ENCODE data around the gene RTN4RL1. TPM values are rescaled to one million over a fixed set of nuclear protein-coding genes. Genes with fewer than 3 reads are reported as not detected.

RTN4RL1 gene
- total RNA-seq, 4 donors from 2014 or later = 7.3 to 12.6 (median 7.8) TPM

GRCh38 chr17:2027528-2028233 is 2.5 kb upstream of the RTN4RL1 start:
- H3K27me3 ChIP-seq = peaks cover 0 to 55% of the 10 kb centered on the region in 2 donors

GRCh38 chr17:2025622-2026309 is 632 bp upstream of the RTN4RL1 start:
- TF ChIP-seq CTCF (IDR thresholded peaks at IDR 0.05) (peak; percentile 44 to 74 (median 62)), EP300 (IDR thresholded peaks at IDR 0.05) (no peak)
- Histone ChIP-seq H3K27me3 (peaks cover 0 to 59% of the 10 kb centered on the region in 2 donors), H3K4me3 (peak overlapping the region; percentile 42 to 68 (median 50)), H3K4me1 (peaks cover 0 to 59% (median 32%) of the 10 kb centered on the region in 4 donors), H3K9me3 (no peaks in the 10 kb centered on the region), H3K36me3 (no peaks in the 10 kb centered on the region), H3K27ac (peak overlapping the region in 1 of 4 donors; percentile 42)
- DNase-seq (ENCODE audit: low spot score in 2 of 2) = peak; percentile 60 to 77
- 1 to 2% methylated on average over 28 to 42 of the region's 55 CpGs for WGBS, 2 donors

More at GRCh38 chr17:2027528-2028233, 2.5 kb upstream of the RTN4RL1 start:
- TF ChIP-seq EP300 (IDR thresholded peaks at IDR 0.05) (no peak), POLR2A (IDR thresholded peaks at IDR 0.05) (no peak), CTCF (IDR thresholded peaks at IDR 0.05) (no peak)
- no peak for DNase-seq (ENCODE audit: low spot score in 2 of 2)
- Histone ChIP-seq H3K9me3 (no peaks in the 10 kb centered on the region), H3K4me3 (no peak overlapping the region), H3K4me1 (peaks cover 0 to 73% (median 42%) of the 10 kb centered on the region in 4 donors), H3K27ac (no peak overlapping the region), H3K36me3 (no peaks in the 10 kb centered on the region)
- WGBS, 2 donors = 48 to 54% methylated on average over 11 of the region's 11 CpGs

GRCh38 chr17:2024572-2025219 is 438 bp downstream of the RTN4RL1 start:
- H3K36me3 ChIP-seq = no peaks in the 10 kb centered on the region
- TF ChIP-seq CTCF (IDR thresholded peaks at IDR 0.05) (no peak), POLR2A (IDR thresholded peaks at IDR 0.05) (no peak), EP300 (IDR thresholded peaks at IDR 0.05) (no peak)
- H3K27ac ChIP-seq = no peak overlapping the region
- H3K4me3 ChIP-seq = peak overlapping the region; percentile 42 to 68 (median 50)
- H3K9me3 ChIP-seq = no peaks in the 10 kb centered on the region
- WGBS, 2 donors = 0 to 1% methylated on average over 35 to 39 of the region's 73 CpGs
- peaks cover 0 to 54% (median 30%) of the 10 kb centered on the region in 4 donors for H3K4me1 ChIP-seq
- peaks cover 0 to 60% of the 10 kb centered on the region in 2 donors for H3K27me3 ChIP-seq
- DNase-seq (ENCODE audit: low spot score in 2 of 2) = no peak

GRCh38 chr17:2023692-2024571 is 1.2 kb downstream of the RTN4RL1 start:
- Histone ChIP-seq H3K4me1 (peaks cover 0 to 50% (median 30%) of the 10 kb centered on the region in 4 donors), H3K4me3 (peak overlapping the region; percentile 42 to 68 (median 50)), H3K27ac (no peak overlapping the region), H3K36me3 (no peaks in the 10 kb centered on the region), H3K27me3 (peaks cover 0 to 57% of the 10 kb centered on the region in 2 donors), H3K9me3 (no peaks in the 10 kb centered on the region)
- 1 to 3% methylated on average over 51 to 74 of the region's 85 CpGs for WGBS, 2 donors
- peak; percentile 69 to 83 for DNase-seq (ENCODE audit: low spot score in 2 of 2)
- TF ChIP-seq POLR2A (IDR thresholded peaks at IDR 0.05) (no peak), CTCF (IDR thresholded peaks at IDR 0.05) (no peak), EP300 (IDR thresholded peaks at IDR 0.05) (no peak)

All from tibial nerve (tissue), 4 donors.